GM18909 (cell line): Measurements from ENCODE around the gene CTRL.
A peak's percentile ranks its signal among the peaks of the same experiment; 100 is the strongest.
"Not testable (repeated sequence)": the region's sequence is repeated elsewhere in the genome, so short reads cannot be mapped to it uniquely, and the experiment has no call there.

Source experiments
- ATAC-seq: cut with Tn5 transposase; IDR thresholded peaks from one replicate; pipeline ENCODE4 v1.9.1; 2021; ENCODE audit warnings: mild to moderate bottlenecking; ENCODE audit not compliant: unreplicated experiment, poor library complexity

Gene CTRL

GRCh38 chr16:67942510-67943255 lies 11.0 kb upstream of the CTRL start:
- ATAC-seq = no peak

- peak; percentile 57 for ATAC-seq
Observed at GRCh38 chr16:67942200-67942509, 10.5 kb upstream of the CTRL start.

- ATAC-seq = no peak
Observed at GRCh38 chr16:67941469-67942199, 10.0 kb upstream of the CTRL start.

GRCh38 chr16:67940446-67941089 lies 8.9 kb upstream of the CTRL start:
- ATAC-seq = no peak

GRCh38 chr16:67939507-67940445 lies 8.1 kb upstream of the CTRL start:
- no peak for ATAC-seq

- ATAC-seq = not testable (repeated sequence)
Observed at GRCh38 chr16:67937713-67938112, 6.1 kb upstream of the CTRL start.

GRCh38 chr16:67936880-67937605 lies 5.4 kb upstream of the CTRL start:
- peak; percentile 63 for ATAC-seq

GRCh38 chr16:67936124-67936879 lies 4.6 kb upstream of the CTRL start, which contains the start of gene PSMB10:
Gene PSMB10 (minus strand): TSS chr16:67936850. CDS start chr16:67936749, 101 bp downstream.
- ATAC-seq = peak; percentile 1

GRCh38 chr16:67935402-67936123 lies 3.9 kb upstream of the CTRL start:
- peak; percentile 88 for ATAC-seq

GRCh38 chr16:67935101-67935401 lies 3.4 kb upstream of the CTRL start:
- no peak for ATAC-seq

GRCh38 chr16:67934306-67935100 lies 2.8 kb upstream of the CTRL start:
- no peak for ATAC-seq

- ATAC-seq = no peak
Observed at GRCh38 chr16:67933805-67934204, 2.1 kb upstream of the CTRL start.

- ATAC-seq = no peak
Observed at GRCh38 chr16:67932462-67932840, 789 bp upstream of the CTRL start.

GRCh38 chr16:67930678-67931211 lies 917 bp downstream of the CTRL start:
- ATAC-seq = no peak

- ATAC-seq = no peak
Observed at GRCh38 chr16:67930191-67930590, 1.5 kb downstream of the CTRL start.

GRCh38 chr16:67928561-67929364 lies 2.9 kb downstream of the CTRL start:
- ATAC-seq = no peak

GRCh38 chr16:67928147-67928546 lies 3.5 kb downstream of the CTRL start:
- ATAC-seq = no peak
